NCI-H2029 (cell line): Measurements from ENCODE around the gene CBLL1.
A peak's percentile ranks its signal among the peaks of the same experiment; 100 is the strongest.

ENCODE experiments used
- DNase-seq: peaks from one replicate; lab custom pipeline; 2025; lab: John Stamatoyannopoulos, UW

CBLL1 gene

DNA sequence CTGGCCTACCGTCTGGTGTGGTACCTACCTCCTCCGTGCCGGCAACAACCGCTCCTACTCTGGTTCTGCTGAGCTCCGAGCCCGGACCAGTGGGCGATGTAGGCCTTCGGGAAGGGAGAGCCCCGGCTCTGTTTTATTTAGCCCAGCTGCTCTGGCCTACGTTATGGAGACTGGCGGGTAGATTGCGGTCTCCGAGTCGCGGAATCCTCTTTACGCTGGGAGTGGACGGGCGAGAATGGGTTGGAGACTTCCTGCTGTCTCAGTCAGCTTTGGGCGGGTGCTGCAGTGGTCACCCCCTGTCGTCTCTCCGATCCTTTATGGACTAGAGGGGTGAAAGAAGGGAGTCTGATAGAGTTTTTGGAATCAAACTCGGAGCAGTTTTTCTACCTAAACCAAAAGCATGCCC, 406 bp downstream of the CBLL1 start:
- DNase-seq: peak; percentile 11

DNA sequence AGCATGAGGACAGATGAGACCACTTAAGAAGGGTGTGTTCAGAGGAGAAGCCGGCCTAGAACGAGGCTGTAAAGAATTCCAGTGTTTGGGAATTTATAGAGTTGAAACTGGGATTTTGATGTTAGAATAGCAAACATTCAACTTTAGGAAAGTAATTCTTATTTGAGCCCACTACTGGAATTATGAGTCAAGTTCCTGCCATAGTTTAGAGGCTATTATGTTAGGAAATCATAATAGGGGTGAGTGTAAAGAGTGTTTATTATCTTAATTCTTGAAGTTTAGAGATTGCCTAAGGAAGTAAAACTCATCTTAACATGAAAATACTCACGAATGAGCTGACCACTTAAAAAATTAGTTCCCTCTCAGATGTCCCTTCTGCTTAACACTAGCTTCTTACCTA, 2.1 kb downstream of the CBLL1 start:
- no peak for DNase-seq

DNA sequence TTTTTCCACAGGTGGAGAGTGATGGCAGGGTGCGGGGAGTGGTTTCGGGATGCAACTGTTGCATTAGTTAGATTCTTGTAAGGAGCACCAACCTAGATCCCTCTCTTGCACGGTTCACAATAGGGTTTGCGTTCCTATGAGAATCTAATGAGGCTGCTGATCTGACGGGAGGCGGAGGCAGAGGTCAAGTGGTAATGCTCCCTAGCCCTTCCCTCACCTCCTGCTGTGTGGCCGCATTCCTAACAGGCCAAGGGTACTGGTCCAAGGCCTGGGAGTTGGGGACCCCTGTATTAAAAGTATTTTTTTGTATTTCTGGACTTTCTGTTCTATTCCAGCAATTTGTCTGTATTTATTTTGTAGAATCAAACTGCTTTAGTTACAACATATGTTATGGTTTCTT, 7.2 kb downstream of the CBLL1 start:
- no peak for DNase-seq

DNA sequence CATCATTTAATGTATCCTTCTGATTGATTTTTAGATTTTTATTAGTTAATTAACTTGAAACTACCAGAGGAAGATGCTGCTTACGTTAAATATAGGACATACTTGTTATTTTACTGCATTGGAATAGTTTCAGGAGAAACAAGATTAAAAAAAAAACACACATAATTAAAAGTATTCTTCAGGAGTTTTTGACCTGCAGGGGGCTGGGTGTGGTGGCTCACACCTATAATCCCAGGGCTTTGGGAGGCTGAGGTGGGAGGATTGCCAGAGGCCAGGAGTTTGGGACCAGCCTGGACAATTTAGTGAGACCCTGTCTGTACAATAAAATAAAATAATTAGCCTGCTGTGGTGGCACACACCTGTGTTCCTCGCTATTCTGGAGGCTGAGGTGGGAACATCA, 10.7 kb downstream of the CBLL1 start:
- no peak for DNase-seq

DNA sequence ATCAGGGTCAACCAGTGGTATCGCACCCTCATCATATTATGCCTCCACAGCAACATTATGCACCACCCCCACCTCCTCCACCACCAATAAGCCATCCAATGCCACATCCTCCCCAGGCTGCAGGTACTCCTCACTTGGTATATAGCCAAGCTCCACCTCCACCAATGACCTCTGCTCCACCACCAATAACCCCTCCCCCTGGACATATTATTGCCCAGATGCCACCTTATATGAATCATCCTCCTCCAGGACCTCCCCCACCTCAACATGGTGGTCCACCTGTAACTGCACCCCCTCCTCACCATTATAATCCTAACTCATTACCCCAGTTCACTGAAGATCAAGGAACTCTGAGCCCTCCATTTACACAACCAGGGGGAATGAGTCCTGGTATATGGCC, 14.7 kb downstream of the CBLL1 start:
- DNase-seq: no peak

DNA sequence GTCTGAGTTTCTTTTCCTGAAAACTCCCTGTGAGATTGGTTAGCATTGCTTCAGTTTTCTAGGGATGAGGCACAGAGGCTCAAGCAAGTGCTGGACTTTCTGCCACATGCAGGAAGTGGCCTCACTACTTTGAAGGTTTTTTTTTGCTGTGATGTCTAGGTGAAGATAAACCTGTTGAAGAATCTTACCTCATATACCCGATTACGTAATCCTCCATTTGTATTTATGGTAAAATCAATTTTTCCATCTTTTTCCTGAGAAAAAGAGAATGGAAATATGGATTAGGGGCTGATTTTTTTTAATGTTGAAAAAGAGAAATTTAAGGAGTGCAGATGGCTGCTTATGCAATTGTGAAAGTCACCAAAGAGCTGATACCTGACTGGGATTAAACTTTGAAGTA, 23.4 kb downstream of the CBLL1 start:
- DNase-seq: no peak

DNA sequence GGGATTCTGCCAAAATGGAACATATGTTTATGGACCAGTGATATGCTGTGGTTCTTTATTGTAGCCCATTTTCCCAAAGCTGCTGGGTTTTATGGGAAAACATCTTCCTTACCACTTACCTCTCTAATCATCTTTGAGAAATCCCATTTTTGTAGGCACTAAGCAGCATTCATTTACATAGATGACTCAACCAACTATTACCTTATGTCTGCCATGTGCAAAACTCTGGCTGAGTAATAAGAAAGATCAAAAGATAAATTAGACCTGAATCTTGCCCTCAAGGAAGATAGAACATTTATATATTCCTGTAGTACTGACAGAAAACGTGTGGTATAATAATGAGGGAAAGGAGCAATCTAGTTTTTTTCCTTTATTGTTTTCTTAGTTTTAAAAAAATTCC, 24.3 kb downstream of the CBLL1 start:
- no peak for DNase-seq

DNA sequence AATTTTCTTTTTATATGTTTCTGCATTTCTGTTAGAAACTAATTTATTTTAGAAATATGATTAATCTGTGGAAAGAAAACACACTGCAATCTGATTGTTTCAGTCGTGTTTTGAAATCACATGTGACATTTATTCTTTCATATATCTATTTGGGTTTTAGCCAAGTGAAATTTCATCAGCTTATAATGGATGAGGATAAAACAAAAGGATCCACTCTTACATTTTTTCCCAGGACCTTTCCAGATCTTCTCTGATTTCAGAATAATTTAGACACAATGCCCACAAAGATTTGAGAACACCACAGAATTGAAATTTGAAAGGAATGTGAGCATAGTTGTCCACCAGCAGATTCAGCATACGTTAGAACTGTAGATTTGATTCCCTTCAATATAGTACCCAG, 29.1 kb downstream of the CBLL1 start:
- no peak for DNase-seq

DNA sequence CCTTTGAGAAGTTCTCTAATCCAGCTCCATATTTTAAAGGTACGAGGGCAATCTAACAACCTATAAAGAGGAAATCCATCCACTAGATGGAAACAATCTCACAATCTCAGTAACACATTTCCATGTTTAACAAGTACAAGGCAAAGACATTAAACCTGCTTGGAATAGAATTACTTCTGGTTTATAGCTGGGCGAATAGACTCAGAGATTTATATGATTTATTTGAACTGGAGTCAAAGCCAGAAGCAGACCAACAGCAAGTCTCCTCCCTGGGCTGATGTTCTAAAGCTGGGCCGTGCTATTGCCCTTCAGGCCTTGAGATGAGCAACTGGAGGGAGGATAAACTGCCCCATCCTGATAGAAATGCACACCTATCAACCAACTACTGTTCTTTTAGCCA, 33.8 kb downstream of the CBLL1 start:
- no peak for DNase-seq

DNA sequence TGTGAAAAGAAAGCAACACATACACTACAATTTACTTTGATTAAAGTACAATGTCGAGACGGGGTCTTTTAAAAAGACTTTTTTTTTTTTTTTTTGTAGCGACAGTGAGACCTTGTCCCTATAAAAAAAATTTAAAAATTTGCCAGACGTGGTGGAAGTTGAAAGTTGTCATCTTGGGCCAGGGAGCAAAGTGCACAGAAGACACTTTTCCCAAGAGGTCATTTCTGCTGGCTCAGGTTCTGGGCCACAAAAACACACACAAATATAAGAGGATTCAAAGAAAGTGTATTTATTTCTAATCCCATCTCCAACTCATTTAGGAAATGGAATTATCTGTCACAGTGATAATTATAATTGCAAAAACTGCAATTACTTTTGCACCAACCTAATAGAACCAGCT, 34.3 kb downstream of the CBLL1 start:
- DNase-seq: no peak

DNA sequence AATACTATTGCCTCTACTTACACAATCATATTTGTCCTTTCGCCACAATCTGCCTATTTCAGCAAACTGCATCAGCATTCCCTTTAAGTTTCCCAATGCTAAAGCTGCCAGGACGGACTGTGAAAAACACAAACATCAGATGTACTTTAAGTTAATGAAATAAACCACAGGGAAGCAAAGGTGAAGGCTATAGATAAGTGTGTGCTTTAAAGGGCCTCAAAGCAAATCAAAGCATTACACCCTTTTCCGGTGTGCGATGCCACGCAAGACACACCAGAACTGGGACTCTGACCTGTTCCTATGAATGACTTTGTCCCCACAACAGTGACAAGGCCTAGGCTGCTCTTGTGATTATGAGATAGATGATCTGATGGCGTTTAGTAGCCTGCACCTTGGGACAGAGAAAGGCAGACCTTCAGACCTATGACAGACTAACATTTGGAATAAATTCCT, 35.7 kb downstream of the CBLL1 start:
- DNase-seq: no peak

DNA sequence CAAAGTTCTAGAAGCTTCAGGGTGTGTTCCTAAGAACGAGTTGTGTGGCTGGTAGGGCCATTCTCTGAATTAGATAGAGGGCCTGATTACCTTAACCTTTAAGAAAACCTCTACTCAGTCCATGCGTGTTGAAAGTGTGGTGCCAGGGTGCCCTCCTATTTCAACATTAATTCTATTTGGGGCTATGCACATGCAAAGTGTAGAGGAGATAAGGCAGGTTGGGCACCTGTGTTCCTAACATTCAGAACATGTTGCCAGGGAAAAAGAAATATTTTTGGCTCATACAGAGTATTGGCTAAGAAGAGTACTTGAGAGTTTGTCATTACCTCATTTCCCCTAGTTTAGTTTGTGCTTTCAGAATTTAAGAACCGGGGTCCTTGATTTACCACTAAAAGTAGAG, 38.4 kb downstream of the CBLL1 start:
- DNase-seq: no peak

DNA sequence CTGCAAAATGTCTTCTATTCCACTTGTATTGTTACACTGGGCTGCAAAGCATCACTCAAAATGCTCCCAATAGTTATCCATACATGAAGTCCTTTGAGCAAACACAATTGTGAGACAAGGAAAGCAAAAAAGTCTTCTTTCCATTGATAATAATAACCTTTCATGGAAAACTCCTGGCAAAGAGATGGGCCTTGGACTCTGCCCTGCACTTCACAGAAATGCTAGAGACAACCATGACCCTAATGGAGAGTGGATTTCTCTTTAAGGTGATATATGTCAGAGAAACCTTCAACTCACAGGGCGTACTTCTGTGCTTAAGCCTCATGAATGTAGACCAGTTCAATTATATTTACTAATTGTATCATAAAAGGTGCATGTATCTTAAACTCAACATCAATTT, 39.7 kb downstream of the CBLL1 start:
- DNase-seq: no peak

DNA sequence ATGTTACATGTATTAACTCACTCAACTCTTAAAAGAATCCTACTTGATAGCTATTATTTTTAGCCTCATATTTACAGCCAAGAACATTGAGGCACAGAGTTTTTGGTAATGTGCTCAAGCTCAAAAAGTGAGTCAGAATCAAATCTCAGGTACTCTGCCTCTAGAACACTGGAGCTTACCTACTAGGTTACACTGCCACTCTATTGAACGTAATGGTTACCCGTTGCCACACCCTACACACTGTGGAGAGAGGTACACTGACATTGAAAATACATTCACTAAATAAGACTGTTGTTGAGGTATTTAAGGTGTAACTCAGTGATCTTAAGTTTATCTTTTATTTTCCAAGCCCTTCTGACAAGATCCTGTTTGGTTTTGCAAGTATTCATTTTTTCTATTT, 41.2 kb downstream of the CBLL1 start:
- no peak for DNase-seq

DNA sequence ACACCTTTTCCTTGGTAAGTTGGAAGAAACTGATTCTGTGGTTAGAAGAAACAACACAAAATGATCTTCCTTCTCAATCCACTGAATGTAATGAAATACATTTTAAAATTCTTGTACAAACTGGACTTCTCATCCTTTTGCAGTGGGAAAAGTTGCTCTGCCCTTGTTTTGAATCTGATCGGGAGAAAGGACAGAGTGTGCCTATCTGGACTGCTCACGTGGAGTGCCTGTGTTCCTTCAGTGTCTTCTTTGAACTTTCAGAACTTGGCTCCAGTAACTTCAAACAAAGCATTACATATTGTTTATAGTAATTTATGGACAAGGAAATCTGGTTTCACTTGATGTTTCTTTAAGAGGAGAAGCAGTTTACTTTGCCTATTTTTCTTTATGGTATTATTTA, 42.0 kb downstream of the CBLL1 start:
- DNase-seq: no peak

DNA sequence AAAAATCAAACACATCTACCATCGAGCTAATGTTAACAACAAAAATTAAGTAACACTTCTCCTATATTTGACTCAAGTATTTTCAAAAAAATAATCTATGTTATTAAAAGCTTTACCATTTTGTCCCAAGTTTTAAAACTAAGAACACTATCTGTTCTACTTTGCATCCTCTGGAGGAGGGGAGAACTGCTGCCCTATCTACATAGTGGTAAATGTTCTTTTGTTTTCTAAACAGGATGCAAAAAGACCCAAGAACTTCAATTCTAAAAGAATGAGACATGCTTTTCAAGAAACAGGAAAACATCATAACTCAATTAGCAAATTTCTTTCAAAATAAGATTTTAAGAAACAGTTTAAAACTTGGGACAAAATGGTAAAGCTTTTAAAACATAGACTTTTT, 44.3 kb downstream of the CBLL1 start:
- DNase-seq: no peak

DNA sequence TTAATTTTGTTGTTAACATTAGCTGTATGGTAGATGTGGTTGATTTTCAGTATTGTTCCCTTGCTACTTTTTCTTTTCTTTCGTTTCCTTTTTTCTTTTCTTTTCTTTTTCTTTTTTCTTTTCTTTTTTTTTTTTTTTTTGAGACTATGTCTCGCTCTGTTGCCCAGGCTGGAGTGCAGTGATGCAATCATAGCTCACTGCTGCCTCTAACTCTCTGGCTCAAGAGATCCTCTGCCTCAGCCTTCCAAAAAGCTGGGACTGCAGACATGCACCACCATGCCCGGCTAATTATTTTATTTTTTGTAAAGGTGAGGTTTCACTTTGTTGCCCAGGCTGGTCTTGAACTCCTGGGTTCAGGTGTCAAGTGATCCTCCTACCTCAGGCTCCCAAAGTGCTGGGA, 44.7 kb downstream of the CBLL1 start:
- DNase-seq: no peak

DNA sequence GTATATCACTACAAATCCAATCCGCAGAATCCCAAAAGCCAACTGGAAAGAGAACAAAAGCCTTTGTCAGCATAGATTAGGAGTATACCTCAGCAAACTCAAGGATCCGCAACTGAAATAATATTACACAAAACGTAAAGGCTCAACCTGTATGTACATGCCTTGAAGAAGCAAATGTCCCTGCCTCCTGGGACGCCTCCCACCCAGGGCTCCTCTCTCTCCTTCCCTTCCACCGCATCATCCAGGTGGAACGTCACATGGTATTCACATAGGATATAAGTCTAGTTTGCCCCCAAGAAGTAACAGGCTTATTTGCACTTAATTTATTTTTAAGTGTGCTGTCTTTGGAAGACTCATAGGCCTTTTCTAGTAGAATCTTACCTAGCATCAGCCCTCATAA, 45.7 kb downstream of the CBLL1 start:
- no peak for DNase-seq

DNA sequence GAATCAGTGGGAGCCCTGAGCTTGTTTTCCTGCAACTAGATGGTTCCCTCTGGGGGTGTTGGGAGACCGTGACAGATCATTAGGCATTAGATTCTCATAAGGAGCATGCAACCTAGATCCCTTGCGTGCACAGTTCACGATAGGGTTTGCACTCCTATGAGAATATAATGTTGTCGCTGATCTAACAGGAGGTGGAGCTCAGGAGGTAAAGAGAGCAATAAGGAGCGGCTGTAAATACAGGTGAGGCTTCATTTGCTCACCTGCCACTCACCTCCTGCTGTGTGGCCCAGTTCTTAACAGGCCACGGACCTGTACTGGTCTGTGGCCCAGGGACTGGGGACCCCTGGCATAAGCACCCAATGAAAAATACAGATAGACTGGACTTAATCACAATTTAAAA, 48.4 kb downstream of the CBLL1 start:
- no peak for DNase-seq

DNA sequence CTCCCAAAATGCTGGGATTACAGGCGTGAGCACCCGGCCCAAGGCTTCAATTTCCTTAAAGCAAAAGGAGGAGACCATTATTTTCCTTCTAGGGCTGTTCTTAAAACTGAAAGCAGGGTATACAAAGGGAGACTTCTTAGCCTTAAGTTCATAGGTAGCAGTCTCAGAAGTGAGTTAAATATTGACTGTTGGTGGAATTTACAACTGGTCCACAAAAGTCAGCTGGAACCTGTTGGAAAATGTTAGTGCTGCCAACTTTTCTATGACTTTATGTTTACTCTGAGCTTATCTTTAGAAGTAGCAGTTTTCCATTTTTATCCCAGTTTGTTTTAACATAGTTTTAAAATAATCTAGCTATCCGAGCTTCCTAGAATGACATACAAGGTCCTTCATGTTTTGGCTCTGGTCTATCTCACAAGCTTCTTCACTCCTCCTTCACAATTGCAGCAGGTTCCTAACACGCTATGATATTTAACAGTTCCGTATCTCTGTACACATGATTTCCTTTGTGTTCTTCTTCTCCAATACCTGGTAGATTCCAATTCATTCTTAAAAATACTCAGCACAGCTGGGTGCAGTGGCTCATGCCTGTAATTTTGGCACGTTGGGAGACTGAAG, 55.8 kb downstream of the CBLL1 start:
- no peak for DNase-seq

DNA sequence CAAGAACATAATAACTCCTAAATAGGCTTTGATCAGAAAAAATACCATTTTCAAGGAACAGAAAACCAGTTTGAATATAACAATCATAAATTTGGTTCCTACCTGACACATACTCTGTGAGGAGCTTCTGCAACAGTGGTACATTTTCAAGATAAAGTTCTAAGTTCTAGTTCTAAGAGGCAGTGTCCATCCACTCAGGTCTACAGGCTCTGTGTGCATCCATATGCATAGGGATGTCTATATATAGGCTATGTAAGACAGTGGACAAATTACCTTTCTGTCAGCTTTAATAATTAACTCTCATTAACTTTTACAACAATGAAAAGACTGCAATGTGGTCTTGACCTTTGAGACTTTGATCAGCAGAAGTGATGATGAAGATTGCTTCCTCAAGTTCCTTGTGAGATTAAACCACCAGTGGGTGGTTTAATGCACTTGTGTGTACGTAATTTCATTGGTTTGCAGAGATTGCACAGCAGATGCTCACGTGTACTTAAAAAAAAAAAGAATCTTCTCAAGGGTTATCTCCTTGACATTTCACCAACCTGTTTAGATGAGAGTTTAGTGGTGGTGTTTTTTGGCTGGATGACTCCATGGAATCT, 59.2 kb downstream of the CBLL1 start, which contains the start of gene SLC26A3:
Gene SLC26A3 (minus strand): TSS at position 215 of the 602 bp plus-strand sequence. CDS start 8,714 bp downstream, outside the sequence.
- no peak for DNase-seq

DNA sequence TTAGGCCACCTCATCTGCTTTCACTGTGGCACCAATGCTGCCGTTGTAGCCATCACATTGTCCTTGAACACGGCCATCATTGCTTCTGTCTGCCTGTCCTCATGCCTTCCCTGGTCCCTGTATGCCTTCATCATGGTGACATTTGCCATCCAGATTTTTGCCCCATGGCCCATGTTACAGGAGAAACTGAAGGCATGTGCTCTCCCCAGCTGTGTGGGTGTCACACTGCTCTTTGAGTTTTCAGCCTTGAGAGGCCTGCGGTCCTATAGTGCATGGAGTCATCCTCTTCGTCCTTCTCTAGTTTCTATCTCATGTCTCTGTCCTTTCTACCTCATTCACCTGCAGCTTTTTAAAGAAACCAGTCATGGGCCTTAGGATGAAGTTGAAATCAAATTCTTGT, 65.2 kb downstream of the CBLL1 start:
- DNase-seq: no peak

DNA sequence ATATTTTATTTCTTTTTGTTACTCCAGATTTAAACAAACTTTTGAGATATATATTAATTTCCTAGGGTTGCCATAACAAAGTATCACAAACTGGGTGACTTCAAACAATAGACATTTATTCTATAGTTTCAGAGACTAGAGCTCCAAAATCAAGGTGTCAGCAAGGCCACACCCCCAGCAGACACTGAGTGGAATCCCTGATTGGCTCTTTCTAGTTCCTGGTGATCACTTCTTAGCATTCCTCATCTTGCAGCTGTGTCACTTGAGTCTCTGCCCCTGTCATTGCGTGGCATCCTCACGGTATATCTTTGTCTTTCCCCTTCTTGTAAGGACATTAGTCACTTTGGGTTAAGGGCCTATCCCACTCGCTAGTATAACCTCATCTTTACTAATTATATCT, 66.7 kb downstream of the CBLL1 start:
- no peak for DNase-seq
